Activated CD8-positive, alpha-beta memory T cell treated with anti-CD3 and anti-CD28 coated beads for 4 hours (primary cell): ENCODE measurements around the gene MTRFR.
"Not testable (repeated sequence)": the region's sequence is repeated elsewhere in the genome, so short reads cannot be mapped to it uniquely, and the experiment has no call there.

Experiments used
- DNase-seq, 2 donors: peaks; one replicate each; pipeline ENCODE4 v3.0.0-alpha.2; 2020; ENCODE audit warnings: low read depth in 2 of 2

The MTRFR gene

GRCh38 chr12:123248996-123249741, 15.9 kb downstream of the MTRFR start:
- not testable (repeated sequence) for DNase-seq

- no peak for DNase-seq
These were observed 17.5 kb downstream of the MTRFR start for GRCh38 chr12:123250471-123251383.

GRCh38 chr12:123251403-123252076, 18.3 kb downstream of the MTRFR start:
- DNase-seq: no peak

GRCh38 chr12:123252365-123252764, 19.1 kb downstream of the MTRFR start:
- not testable (repeated sequence) for DNase-seq

GRCh38 chr12:123253641-123254459, 20.6 kb downstream of the MTRFR start:
- no peak for DNase-seq

GRCh38 chr12:123254853-123255446, 21.7 kb downstream of the MTRFR start:
- no peak for DNase-seq

GRCh38 chr12:123258593-123258992, 25.4 kb downstream of the MTRFR start:
- no peak for DNase-seq

- no peak for DNase-seq
These were observed 26.8 kb downstream of the MTRFR start for GRCh38 chr12:123260081-123260480.

- no peak for DNase-seq
These were observed 28.0 kb downstream of the MTRFR start for GRCh38 chr12:123261196-123261595.

GRCh38 chr12:123263196-123263817, 30.1 kb downstream of the MTRFR start:
- DNase-seq: no peak

GRCh38 chr12:123264642-123265041, 31.4 kb downstream of the MTRFR start:
- no peak for DNase-seq

- DNase-seq: no peak
These were observed 32.8 kb downstream of the MTRFR start for GRCh38 chr12:123265851-123266678.

GRCh38 chr12:123266679-123267277, 33.5 kb downstream of the MTRFR start:
- no peak for DNase-seq

- DNase-seq: no peak
These were observed 34.2 kb downstream of the MTRFR start for GRCh38 chr12:123267335-123267920.

GRCh38 chr12:123267991-123268843, 35.0 kb downstream of the MTRFR start:
- no peak for DNase-seq

GRCh38 chr12:123268850-123269249, 35.6 kb downstream of the MTRFR start:
- DNase-seq: no peak

- no peak for DNase-seq
These were observed 36.2 kb downstream of the MTRFR start for GRCh38 chr12:123269395-123269892.

GRCh38 chr12:123269896-123270213, 36.6 kb downstream of the MTRFR start:
- DNase-seq: no peak
